ENCODE measurements around the gene ZNF225.
"Not testable (repeated sequence)": the region's sequence is repeated elsewhere in the genome, so short reads cannot be mapped to it uniquely, and the experiment has no call there.

ZNF225 gene

GRCh38 chr19:44113138-44113783 is at the start of gene ZNF225:
Gene ZNF225 (plus strand): TSS chr19:44113399. CDS start chr19:44115828, 2,429 bp downstream.
- DNase-seq, result peak; percentile 87

GRCh38 chr19:44066305-44066704 is 46.9 kb upstream of the ZNF225 start:
- no peak for DNase-seq

GRCh38 chr19:44069415-44069814 is 43.8 kb upstream of the ZNF225 start:
- DNase-seq, result no peak

GRCh38 chr19:44071824-44072542 is 41.2 kb upstream of the ZNF225 start, which contains the start of gene ZNF284:
Gene ZNF284 (plus strand): TSS chr19:44072159. CDS start chr19:44076390, 4,231 bp downstream.
- DNase-seq, result peak; percentile 84

GRCh38 chr19:44072543-44073401 is 40.4 kb upstream of the ZNF225 start:
- DNase-seq, result no peak

GRCh38 chr19:44076325-44076724 is 36.9 kb upstream of the ZNF225 start:
- no peak for DNase-seq

GRCh38 chr19:44092108-44092507 is 21.1 kb upstream of the ZNF225 start:
- no peak for DNase-seq

GRCh38 chr19:44093931-44094765 is 19.1 kb upstream of the ZNF225 start, which contains the start of gene ZNF224:
Gene ZNF224 (plus strand): TSS chr19:44094361. CDS start chr19:44097874, 3,513 bp downstream.
- peak; percentile 86 for DNase-seq

GRCh38 chr19:44107751-44108150 is 5.4 kb upstream of the ZNF225 start:
- DNase-seq, result no peak

- DNase-seq, result no peak
These were observed 3.7 kb upstream of the ZNF225 start for GRCh38 chr19:44109458-44109857.

- no peak for DNase-seq
These were observed 1.2 kb upstream of the ZNF225 start for GRCh38 chr19:44111910-44112463.

GRCh38 chr19:44112802-44113137 is 429 bp upstream of the ZNF225 start:
- no peak for DNase-seq

- DNase-seq, result no peak
These were observed 688 bp downstream of the ZNF225 start for GRCh38 chr19:44113784-44114390.

- DNase-seq, result not testable (repeated sequence)
These were observed 8.0 kb downstream of the ZNF225 start for GRCh38 chr19:44121162-44121561.

GRCh38 chr19:44131955-44132354 is 18.8 kb downstream of the ZNF225 start:
- no peak for DNase-seq

- peak; percentile 78 for DNase-seq
These were observed 28.2 kb downstream of the ZNF225 start, which contains the start of gene ZNF234 for GRCh38 chr19:44141191-44142058. Gene ZNF234 (plus strand): TSS chr19:44141554. CDS start chr19:44144633, 3,079 bp downstream.

- peak; percentile 29 for DNase-seq
These were observed 28.8 kb downstream of the ZNF225 start for GRCh38 chr19:44142059-44142433.

- no peak for DNase-seq
These were observed 36.6 kb downstream of the ZNF225 start for GRCh38 chr19:44149776-44150175.

GRCh38 chr19:44151491-44151890 is 38.3 kb downstream of the ZNF225 start:
- no peak for DNase-seq

- DNase-seq, result no peak
These were observed 43.3 kb downstream of the ZNF225 start for GRCh38 chr19:44156475-44156874.

GRCh38 chr19:44163789-44164188 is 50.6 kb downstream of the ZNF225 start:
- DNase-seq, result no peak

Measured in stimulated activated CD8-positive, alpha-beta memory T cell treated with anti-CD3 and anti-CD28 coated beads, Interleukin-4, amount 100 ng/mL, for 48 hours (primary cell).